Upper lobe of right lung (tissue), 1 donor: ENCODE results near the gene ATP2C2. TPM values are rescaled to one million over a fixed set of nuclear protein-coding genes. Genes with fewer than 3 reads are reported as not detected.
A peak's percentile ranks its signal among the peaks of the same experiment; 100 is the strongest.

Experiments used
- ATAC-seq: fragments of 200-7000 bp; cut with Tn5 transposase; one replicate; pipeline ENCODE4 v1.9.1; 2020; ENCODE audit warnings: mild to moderate bottlenecking, moderate library complexity
- DNase-seq: peaks from one replicate; pipeline ENCODE4 v3.0.0-alpha.2; 2020
- H3K27ac ChIP-seq: fragments of 200-600 bp; one replicate; pipeline ENCODE4 v1.8.0; 2022
- H3K27me3 ChIP-seq: fragments of 200-600 bp; one replicate; pipeline ENCODE4 v1.8.0; 2022; ENCODE audit warnings: mild to moderate bottlenecking
- H3K36me3 ChIP-seq: fragments of 200-600 bp; one replicate; pipeline ENCODE4 v1.8.0; 2022
- H3K4me1 ChIP-seq: fragments of 200-600 bp; one replicate; pipeline ENCODE4 v1.8.0; 2022
- H3K4me3 ChIP-seq: fragments of 200-600 bp; one replicate; pipeline ENCODE4 v1.8.0; 2022; ENCODE audit warnings: mild to moderate bottlenecking
- H3K9me3 ChIP-seq: fragments of 200-600 bp; one replicate; pipeline ENCODE4 v1.8.0; 2022
- CTCF ChIP-seq: fragments of 200-600 bp; IDR thresholded peaks from one replicate; pipeline ENCODE4 v1.8.0; 2022; ENCODE audit warnings: antibody characterized with exemption
- intact Hi-C: fragments of 100-400 bp; cut with DNase I; formaldehyde crosslinking; loops from one replicate; pipeline ENCODE4 v1.11.0; 2022
- long read RNA-seq: library from polyadenylated mRNA; unstranded; transcript quantifications from one replicate; pipeline ENCODE4 v2.0.0, GENCODE V29; 2021
- total RNA-seq: library from RNA; stranded (reverse); fragmentation: NEBNext Ultra II Directional; extraction: Animal tissue kit (Norgen Biotek cat#: 25700); gene quantifications from one replicate; pipeline ENCODE4 v1.2.1, GENCODE V29; 2021
- donor health status: DM: no; HTN: yes; CAD: no; lungs with severe emphysema.

The ATP2C2 gene, protein sequence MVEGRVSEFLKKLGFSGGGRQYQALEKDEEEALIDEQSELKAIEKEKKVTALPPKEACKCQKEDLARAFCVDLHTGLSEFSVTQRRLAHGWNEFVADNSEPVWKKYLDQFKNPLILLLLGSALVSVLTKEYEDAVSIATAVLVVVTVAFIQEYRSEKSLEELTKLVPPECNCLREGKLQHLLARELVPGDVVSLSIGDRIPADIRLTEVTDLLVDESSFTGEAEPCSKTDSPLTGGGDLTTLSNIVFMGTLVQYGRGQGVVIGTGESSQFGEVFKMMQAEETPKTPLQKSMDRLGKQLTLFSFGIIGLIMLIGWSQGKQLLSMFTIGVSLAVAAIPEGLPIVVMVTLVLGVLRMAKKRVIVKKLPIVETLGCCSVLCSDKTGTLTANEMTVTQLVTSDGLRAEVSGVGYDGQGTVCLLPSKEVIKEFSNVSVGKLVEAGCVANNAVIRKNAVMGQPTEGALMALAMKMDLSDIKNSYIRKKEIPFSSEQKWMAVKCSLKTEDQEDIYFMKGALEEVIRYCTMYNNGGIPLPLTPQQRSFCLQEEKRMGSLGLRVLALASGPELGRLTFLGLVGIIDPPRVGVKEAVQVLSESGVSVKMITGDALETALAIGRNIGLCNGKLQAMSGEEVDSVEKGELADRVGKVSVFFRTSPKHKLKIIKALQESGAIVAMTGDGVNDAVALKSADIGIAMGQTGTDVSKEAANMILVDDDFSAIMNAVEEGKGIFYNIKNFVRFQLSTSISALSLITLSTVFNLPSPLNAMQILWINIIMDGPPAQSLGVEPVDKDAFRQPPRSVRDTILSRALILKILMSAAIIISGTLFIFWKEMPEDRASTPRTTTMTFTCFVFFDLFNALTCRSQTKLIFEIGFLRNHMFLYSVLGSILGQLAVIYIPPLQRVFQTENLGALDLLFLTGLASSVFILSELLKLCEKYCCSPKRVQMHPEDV
- total RNA-seq, result 48.9 TPM
- long read RNA-seq, transcript ATP2C2-201 (27 exons, 3,376 nt), result major isoform, 54 of 124 reads
- long read RNA-seq, transcript ATP2C2-202 (28 exons, 3,472 nt), result minor isoform, 6 of 124 reads
- long read RNA-seq, partial matches to known transcripts, result 21 of 124 reads
- long read RNA-seq, other reads (novel, unspliced or antisense), result 41 of 124 reads

DNA sequence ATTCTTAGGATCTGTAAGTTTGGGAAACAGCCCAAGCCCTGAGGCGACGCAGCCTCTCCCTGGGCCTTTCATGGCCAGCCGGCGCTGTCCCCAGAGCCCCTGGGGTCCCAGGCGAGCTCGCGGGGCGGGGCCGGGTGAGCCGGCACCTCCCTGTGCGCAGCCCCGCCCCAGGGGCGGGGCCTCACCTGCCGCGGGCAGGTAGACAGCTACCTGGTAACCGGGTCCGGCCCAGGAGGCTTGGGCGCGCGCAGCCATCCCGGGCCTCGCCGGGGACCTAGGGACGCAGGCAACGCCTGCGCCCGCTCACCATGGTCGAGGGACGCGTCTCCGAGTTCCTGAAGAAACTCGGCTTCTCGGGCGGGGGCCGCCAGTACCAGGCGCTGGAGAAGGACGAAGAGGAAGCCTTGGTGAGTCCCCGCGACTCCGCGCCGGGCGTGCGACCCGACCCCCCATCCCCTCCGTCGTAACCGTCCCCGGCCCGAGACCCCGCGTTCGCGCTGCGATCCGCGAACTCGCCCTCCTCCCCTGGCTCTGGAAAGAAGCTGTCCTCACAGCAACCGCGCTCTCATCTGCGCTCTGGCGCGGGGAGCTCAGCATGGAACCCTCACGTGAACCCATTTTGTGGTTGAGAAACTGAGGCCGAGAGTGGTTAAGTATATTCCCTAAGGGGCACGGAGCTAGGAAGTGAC, at the start of gene ATP2C2:
ATP2C2 (plus strand) TSS at position 231 of the 689 bp plus-strand sequence; CDS start at position 309, 78 bp downstream.
- Histone ChIP-seq H3K27ac (peak within 1 kb of the TSS; percentile 33), H3K36me3 (no peaks in the 10 kb centered on the region), H3K27me3 (peaks cover 34% of the 10 kb centered on the region), H3K4me3 (peak within 1 kb of the TSS; percentile 49), H3K9me3 (no peaks in the 10 kb centered on the region), H3K4me1 (no peaks in the 10 kb centered on the region)
- ATAC-seq (peak; percentile 95), DNase-seq (peak; percentile 92)
- no peak for TF ChIP-seq CTCF
- intact Hi-C loops, result no loop called here

GRCh38 chr16:84319146-84319760, 49.1 kb upstream of the ATP2C2 start:
- Histone ChIP-seq H3K27ac (no peak overlapping the region), H3K27me3 (no peaks in the 10 kb centered on the region), H3K4me3 (no peak overlapping the region), H3K9me3 (no peaks in the 10 kb centered on the region), H3K36me3 (no peaks in the 10 kb centered on the region), H3K4me1 (no peaks in the 10 kb centered on the region)
- DNase-seq, result peak; percentile 50
- no peak for TF ChIP-seq CTCF
- ATAC-seq, result peak; percentile 19
- intact Hi-C loops, result no loop called here

DNA sequence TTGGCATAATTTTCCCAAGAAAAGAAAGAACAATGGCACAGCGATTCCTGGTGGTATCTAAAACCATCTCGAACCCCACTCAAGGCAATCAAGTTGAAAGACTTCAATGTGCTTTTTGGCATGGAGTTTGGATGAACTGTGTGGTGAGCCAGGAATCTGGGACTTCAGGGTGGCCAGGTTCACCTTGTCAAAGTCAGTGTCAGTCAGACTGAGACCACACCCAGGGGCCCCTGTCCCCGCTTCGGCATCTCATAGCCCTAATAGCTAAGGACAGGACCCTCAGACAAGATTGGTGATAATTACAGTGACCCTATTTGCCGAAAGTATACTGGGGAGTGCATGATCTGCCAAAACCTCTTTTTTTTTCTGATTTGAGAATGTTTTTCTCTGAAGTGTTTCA, 47.8 kb upstream of the ATP2C2 start:
- Histone ChIP-seq H3K9me3 (no peaks in the 10 kb centered on the region), H3K36me3 (no peaks in the 10 kb centered on the region), H3K4me1 (no peaks in the 10 kb centered on the region), H3K27me3 (no peaks in the 10 kb centered on the region), H3K27ac (no peak overlapping the region), H3K4me3 (no peak overlapping the region)
- no peak for ATAC-seq
- DNase-seq, result peak; percentile 6
- intact Hi-C loops, result no loop called here
- TF ChIP-seq CTCF, result no peak

- Histone ChIP-seq H3K9me3 (no peaks in the 10 kb centered on the region), H3K4me1 (no peaks in the 10 kb centered on the region), H3K36me3 (no peaks in the 10 kb centered on the region), H3K4me3 (no peak overlapping the region), H3K27ac (no peak overlapping the region), H3K27me3 (no peaks in the 10 kb centered on the region)
- no peak for TF ChIP-seq CTCF
- intact Hi-C loops, result no loop called here
- no peak for DNase-seq
- no peak for ATAC-seq
These were observed 46.4 kb upstream of the ATP2C2 start for GRCh38 chr16:84321932-84322331.

DNA sequence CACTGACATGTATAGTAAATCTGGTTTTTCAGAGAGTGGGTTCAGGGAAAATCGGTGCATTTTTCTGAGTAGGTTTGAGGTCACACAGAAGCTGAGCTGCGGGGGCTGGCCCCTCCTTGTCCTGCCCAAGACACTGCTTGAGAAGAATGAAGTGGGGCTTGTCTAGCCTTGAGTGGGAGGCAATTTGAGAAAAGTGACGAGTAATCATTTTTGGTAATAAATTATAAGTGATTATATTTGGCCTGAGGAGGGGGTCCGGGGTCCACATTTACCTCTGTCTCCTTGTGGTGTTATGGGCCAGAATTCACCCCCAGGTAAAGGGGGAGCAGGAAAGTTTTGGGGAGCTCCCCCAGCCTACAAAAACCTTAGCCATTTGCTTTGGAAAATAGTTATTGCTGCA, 45.6 kb upstream of the ATP2C2 start:
- DNase-seq (peak; percentile 5), ATAC-seq (no peak)
- H3K36me3 ChIP-seq, result no peaks in the 10 kb centered on the region
- no peak overlapping the region for H3K27ac ChIP-seq
- H3K9me3 ChIP-seq, result no peaks in the 10 kb centered on the region
- no peaks in the 10 kb centered on the region for H3K4me1 ChIP-seq
- TF ChIP-seq CTCF, result no peak
- intact Hi-C loops, result no loop called here
- no peak overlapping the region for H3K4me3 ChIP-seq
- no peaks in the 10 kb centered on the region for H3K27me3 ChIP-seq
